Small intestine (tissue), 7 donors: Measurements from ENCODE around the gene INPP4B. TPM values are rescaled to one million over a fixed set of nuclear protein-coding genes. Genes with fewer than 3 reads are reported as not detected.

Source experiments
- DNase-seq, 2 donors: peaks; one replicate each; pipeline versions ENCODE4 v3.0.0 to v3.0.0-alpha.2; 2013
- FAIRE-seq: peaks from 2 replicates; lab custom pipeline; 2012; peaks lifted over from hg19 to GRCh38; lab: Jason Lieb, UNC
- H3K27ac ChIP-seq, 3 donors: one replicate each; pipeline ENCODE4 v1.5.1; 2013; ENCODE audit warnings: low read length in 2 of 3, mild to moderate bottlenecking in 2 of 3, control low read depth in 1 of 3, inconsistent platforms in 1 of 3, low read depth in 1 of 3, moderate library complexity in 1 of 3
- H3K27me3 ChIP-seq, 3 donors: one replicate each; pipeline ENCODE4 v1.6.1; 2013; ENCODE audit warnings: low read length in 3 of 3, inconsistent platforms in 1 of 3; ENCODE audit not compliant: control insufficient read depth in 3 of 3, insufficient read depth in 3 of 3
- H3K36me3 ChIP-seq, 3 donors: one replicate each; pipeline ENCODE4 v1.6.1; 2013; ENCODE audit warnings: low read length in 3 of 3, inconsistent platforms in 1 of 3, low read depth in 1 of 3, mild to moderate bottlenecking in 1 of 3, moderate library complexity in 1 of 3; ENCODE audit not compliant: control insufficient read depth in 3 of 3, insufficient read depth in 2 of 3
- H3K4me1 ChIP-seq, 3 donors: one replicate each; pipeline ENCODE4 v1.6.1; 2013; ENCODE audit warnings: low read length in 2 of 3, inconsistent platforms in 1 of 3, low read depth in 1 of 3, mild to moderate bottlenecking in 1 of 3, moderate library complexity in 1 of 3; ENCODE audit not compliant: control insufficient read depth in 3 of 3, insufficient read depth in 2 of 3
- H3K4me3 ChIP-seq, 3 donors: one replicate each; pipeline ENCODE4 v1.5.1; 2013; ENCODE audit warnings: low read length in 3 of 3, control low read depth in 1 of 3, inconsistent platforms in 1 of 3, low read depth in 1 of 3, mild to moderate bottlenecking in 1 of 3, moderate library complexity in 1 of 3
- H3K9me3 ChIP-seq, 2 donors: one replicate each; pipeline ENCODE4 v1.6.1; 2013; ENCODE audit warnings: low read depth in 1 of 2, low read length in 1 of 2; ENCODE audit not compliant: control insufficient read depth in 2 of 2, insufficient read depth in 1 of 2
- WGBS, 3 donors: extraction: QIAGEN DNeasy Blood & Tissue Kit; methylation state at CpG; one replicate each; pipeline ENCODE4 v1.1.7; 2013; 5-methylcytosine and 5-hydroxymethylcytosine counted together
- polyA plus RNA-seq, 4 donors: library from polyadenylated mRNA; stranded (reverse) in 3 of 4; unstranded in 1 of 4; fragments of 200-250 nt in 3 of 4; fragments of 120-200 nt in 1 of 4; gene quantifications; one replicate each; pipeline versions ENCODE4 v1.2.1 to v1.2.3, GENCODE V29; 2013
- donor health status: healthy with polysubstance abuse.
- donor health status: control.
- donor health status: control.
- donor health status: Bipolar disorder and iron deficiency.
- donor health status: healthy.

INPP4B gene
- polyA plus RNA-seq, 4 donors, result 2.7 to 6.6 (median 4.2) TPM

GRCh38 chr4:142595222-142595871, 250.8 kb downstream of the INPP4B start:
- Histone ChIP-seq H3K4me3 (no peak overlapping the region), H3K36me3 (no peaks in the 10 kb centered on the region), H3K27me3 (no peaks in the 10 kb centered on the region), H3K27ac (no peak overlapping the region), H3K4me1 (peaks cover 0 to 3% (median 0%) of the 10 kb centered on the region in 3 donors), H3K9me3 (peaks cover 0 to 2% of the 10 kb centered on the region in 2 donors)
- no peak for FAIRE-seq
- DNase-seq, result no peak

DNA sequence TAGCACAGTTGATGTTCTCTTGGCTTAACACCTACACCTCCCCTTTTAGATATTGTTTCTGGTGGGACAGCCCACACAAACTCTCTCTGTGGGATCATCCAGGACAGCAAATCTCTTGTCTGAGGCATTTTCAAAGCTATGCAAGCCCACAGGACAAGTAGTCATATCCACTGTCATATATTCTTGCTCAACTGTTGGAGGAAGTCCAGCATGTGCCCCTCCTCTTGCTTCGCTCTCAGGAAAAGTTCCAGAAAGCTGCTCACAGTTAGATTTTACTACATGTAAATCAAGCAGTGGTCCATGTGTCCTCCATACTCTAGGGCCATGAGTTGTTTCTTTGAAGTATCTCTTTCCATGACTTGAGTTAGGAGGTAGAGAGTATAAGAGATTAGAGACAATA, 260.7 kb downstream of the INPP4B start:
- Histone ChIP-seq H3K4me1 (no peaks in the 10 kb centered on the region), H3K27ac (no peak overlapping the region), H3K4me3 (no peak overlapping the region), H3K36me3 (no peaks in the 10 kb centered on the region), H3K9me3 (no peaks in the 10 kb centered on the region), H3K27me3 (no peaks in the 10 kb centered on the region)
- FAIRE-seq (no peak), DNase-seq (no peak)
- 89 to 96% (median 91%) methylated on average over 1 of the region's 1 CpG for WGBS, 3 donors

GRCh38 chr4:142583708-142584107, 262.4 kb downstream of the INPP4B start:
- H3K9me3 ChIP-seq, result no peaks in the 10 kb centered on the region
- H3K4me1 ChIP-seq, result no peaks in the 10 kb centered on the region
- WGBS, 3 donors, result 94 to 95% (median 94%) methylated on average over 1 of the region's 1 CpG
- H3K27ac ChIP-seq, result no peak overlapping the region
- no peaks in the 10 kb centered on the region for H3K27me3 ChIP-seq
- H3K4me3 ChIP-seq, result no peak overlapping the region
- DNase-seq, result no peak
- H3K36me3 ChIP-seq, result no peaks in the 10 kb centered on the region
- FAIRE-seq, result no peak

DNA sequence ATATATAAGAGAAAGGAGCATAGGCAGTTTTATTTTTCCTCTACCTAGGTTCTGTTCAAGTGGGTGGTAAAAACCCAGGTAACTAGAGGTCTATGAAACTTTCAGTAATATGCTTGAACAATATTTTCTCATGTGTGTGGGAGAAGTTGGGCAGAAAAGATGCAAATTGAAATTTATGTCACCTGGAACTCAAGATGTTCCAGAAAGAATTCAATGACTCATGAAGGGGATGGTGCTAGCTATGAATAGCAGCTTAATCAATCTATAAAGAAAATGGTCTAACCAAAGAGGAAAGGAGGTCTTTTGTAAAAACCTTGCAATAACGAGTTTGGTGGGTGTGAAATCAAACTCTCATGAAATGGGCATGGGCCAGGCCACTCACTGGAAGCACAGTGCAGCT, 263.8 kb downstream of the INPP4B start:
- WGBS, 3 donors, result 63 to 73% (median 72%) methylated on average over 1 of the region's 1 CpG
- Histone ChIP-seq H3K4me3 (no peak overlapping the region), H3K27me3 (no peaks in the 10 kb centered on the region), H3K9me3 (no peaks in the 10 kb centered on the region), H3K36me3 (no peaks in the 10 kb centered on the region), H3K4me1 (no peaks in the 10 kb centered on the region), H3K27ac (no peak overlapping the region)
- FAIRE-seq (no peak), DNase-seq (no peak)

DNA sequence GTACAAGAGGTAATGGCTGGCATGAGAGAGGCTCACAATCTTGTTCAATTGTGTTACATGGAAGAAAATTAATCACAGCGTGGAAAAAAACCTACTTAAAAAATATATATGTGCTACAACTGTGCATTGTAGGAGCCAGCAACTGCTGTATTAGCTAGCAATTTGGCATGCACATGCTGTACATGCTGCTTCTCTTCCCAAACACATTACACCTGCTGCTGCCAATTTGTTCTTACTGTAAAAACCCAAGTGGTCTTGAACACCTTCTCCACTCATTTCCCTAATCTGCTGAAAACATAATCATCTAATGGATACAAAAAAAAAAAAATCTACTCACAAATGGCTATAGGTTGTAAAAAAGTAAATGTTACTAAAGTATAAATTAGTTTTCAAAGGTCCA, 264.2 kb downstream of the INPP4B start:
- 91 to 100% (median 100%) methylated on average over 1 of the region's 1 CpG for WGBS, 3 donors
- Histone ChIP-seq H3K4me1 (no peaks in the 10 kb centered on the region), H3K9me3 (no peaks in the 10 kb centered on the region), H3K36me3 (no peaks in the 10 kb centered on the region), H3K4me3 (no peak overlapping the region), H3K27ac (no peak overlapping the region), H3K27me3 (no peaks in the 10 kb centered on the region)
- DNase-seq (no peak), FAIRE-seq (no peak)

- DNase-seq (peak in 1 of 2 donors; percentile 18), FAIRE-seq (no peak)
- no peaks in the 10 kb centered on the region for H3K9me3 ChIP-seq
- no peaks in the 10 kb centered on the region for H3K36me3 ChIP-seq
- H3K27ac ChIP-seq, result no peak overlapping the region
- H3K4me1 ChIP-seq, result no peaks in the 10 kb centered on the region
- 55 to 67% (median 56%) methylated on average over 2 of the region's 2 CpGs for WGBS, 3 donors
- H3K4me3 ChIP-seq, result no peak overlapping the region
- no peaks in the 10 kb centered on the region for H3K27me3 ChIP-seq
Measured at GRCh38 chr4:142579443-142579842, 266.7 kb downstream of the INPP4B start.

DNA sequence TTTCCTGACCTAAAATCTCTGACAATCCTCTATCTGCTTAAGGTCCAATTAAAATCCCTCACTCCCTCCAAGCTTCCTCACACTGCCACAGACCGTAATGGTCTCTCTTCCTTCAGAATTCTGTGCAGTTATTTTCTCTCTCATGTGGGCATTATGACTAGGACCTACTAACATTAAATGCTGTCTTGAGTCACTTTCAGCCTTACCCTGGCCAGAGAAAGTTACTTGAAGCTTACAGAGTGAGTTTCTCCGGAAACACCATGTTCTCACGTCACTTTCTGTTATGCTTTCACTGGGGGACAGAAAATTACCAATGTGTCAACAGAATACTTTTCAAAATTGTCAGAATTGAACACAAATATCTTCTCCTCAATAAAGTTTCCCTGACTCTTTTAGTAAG, 271.8 kb downstream of the INPP4B start:
- H3K4me1 ChIP-seq, result peaks cover 0 to 3% (median 0%) of the 10 kb centered on the region in 3 donors
- no peaks in the 10 kb centered on the region for H3K9me3 ChIP-seq
- H3K4me3 ChIP-seq, result no peak overlapping the region
- 83 to 88% (median 83%) methylated on average over 3 of the region's 3 CpGs for WGBS, 3 donors
- DNase-seq, result no peak
- no peaks in the 10 kb centered on the region for H3K36me3 ChIP-seq
- FAIRE-seq, result no peak
- H3K27me3 ChIP-seq, result no peaks in the 10 kb centered on the region
- no peak overlapping the region for H3K27ac ChIP-seq

DNA sequence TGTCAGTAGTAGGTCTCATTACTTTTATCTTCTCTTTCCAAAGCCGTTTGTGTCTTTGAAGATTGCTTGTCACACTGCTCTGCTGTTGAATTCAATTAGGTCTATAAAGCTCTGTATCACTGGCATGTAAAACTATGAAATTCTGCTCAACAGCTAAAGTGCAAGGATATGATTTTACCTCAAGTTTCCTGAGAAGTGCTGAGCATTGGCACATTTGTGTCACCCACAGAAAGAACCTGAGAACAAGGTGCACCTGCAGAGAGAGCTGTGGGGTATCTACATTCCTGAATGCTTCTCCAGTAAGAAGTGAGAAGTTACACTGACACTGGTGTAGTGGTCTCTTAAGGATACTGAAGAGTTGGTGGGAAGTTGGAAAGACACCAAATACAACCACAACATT, 274.0 kb downstream of the INPP4B start:
- Histone ChIP-seq H3K9me3 (no peaks in the 10 kb centered on the region), H3K27ac (no peak overlapping the region), H3K4me1 (peaks cover 0 to 6% (median 0%) of the 10 kb centered on the region in 3 donors), H3K4me3 (no peak overlapping the region), H3K27me3 (no peaks in the 10 kb centered on the region), H3K36me3 (no peaks in the 10 kb centered on the region)
- 60 to 66% (median 61%) methylated on average over 1 of the region's 1 CpG for WGBS, 3 donors
- DNase-seq (no peak), FAIRE-seq (no peak)
